ENCODE measurements around the gene GABBR2.

DNA sequence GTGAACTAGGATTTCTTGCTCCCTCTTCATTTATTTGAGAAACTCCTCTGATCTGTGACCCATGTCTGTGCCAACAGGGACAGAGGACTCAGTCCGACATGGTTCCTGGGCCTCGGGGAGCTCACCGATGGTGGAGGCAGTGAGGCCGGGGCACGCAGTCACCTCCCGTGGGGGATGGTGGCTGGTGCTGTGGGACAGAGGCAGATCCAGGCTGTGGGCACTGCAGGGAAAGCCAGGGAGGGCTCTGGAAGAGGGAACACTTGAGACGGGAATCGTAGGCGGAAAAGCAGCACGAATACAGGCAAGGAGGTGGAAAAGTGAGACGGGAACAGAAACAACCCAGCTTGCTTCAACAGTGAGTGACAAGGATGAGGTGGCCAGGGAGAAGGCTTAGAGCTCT lies 127.8 kb downstream of the GABBR2 start:
- TF ChIP-seq, protein P1, sequence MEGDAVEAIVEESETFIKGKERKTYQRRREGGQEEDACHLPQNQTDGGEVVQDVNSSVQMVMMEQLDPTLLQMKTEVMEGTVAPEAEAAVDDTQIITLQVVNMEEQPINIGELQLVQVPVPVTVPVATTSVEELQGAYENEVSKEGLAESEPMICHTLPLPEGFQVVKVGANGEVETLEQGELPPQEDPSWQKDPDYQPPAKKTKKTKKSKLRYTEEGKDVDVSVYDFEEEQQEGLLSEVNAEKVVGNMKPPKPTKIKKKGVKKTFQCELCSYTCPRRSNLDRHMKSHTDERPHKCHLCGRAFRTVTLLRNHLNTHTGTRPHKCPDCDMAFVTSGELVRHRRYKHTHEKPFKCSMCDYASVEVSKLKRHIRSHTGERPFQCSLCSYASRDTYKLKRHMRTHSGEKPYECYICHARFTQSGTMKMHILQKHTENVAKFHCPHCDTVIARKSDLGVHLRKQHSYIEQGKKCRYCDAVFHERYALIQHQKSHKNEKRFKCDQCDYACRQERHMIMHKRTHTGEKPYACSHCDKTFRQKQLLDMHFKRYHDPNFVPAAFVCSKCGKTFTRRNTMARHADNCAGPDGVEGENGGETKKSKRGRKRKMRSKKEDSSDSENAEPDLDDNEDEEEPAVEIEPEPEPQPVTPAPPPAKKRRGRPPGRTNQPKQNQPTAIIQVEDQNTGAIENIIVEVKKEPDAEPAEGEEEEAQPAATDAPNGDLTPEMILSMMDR (conservative IDR thresholded peaks at IDR 0.05; ENCODE audit: low read depth, low read length): no peak
- no peak for TF ChIP-seq EZH2 (IDR thresholded peaks at IDR 0.05; ENCODE audit: borderline replicate concordance, low read depth, low read length, poor library complexity, severe bottlenecking)

Data from A673 (cell line).